ENCODE results near the gene PIGP. TPM values are rescaled to one million over a fixed set of nuclear protein-coding genes. Genes with fewer than 3 reads are reported as not detected.

The PIGP gene
- total RNA-seq, 2 donors from 2014 or later: 7.6 to 13.4 TPM

- DNase-seq (ENCODE audit: low spot score): no peak
- no peaks in the 10 kb centered on the region for H3K4me1 ChIP-seq (ENCODE audit: control insufficient read depth in 1 of 2, low read depth in 2 of 2)
- no peaks in the 10 kb centered on the region for H3K9me3 ChIP-seq
- no peak for TF ChIP-seq CTCF (IDR thresholded peaks at IDR 0.05)
- no peaks in the 10 kb centered on the region for H3K36me3 ChIP-seq
- H3K27ac ChIP-seq: no peak overlapping the region
- ATAC-seq (ENCODE audit: insufficient number of reproducible peaks, low FRiP score, low read depth): no peak
- no peak overlapping the region for H3K4me3 ChIP-seq
- peaks cover 4% of the 10 kb centered on the region for H3K27me3 ChIP-seq (replicated peaks; ENCODE audit: insufficient read depth)
These were observed 54.8 kb downstream of the PIGP start for GRCh38 chr21:37017951-37018679.

Other genes with a start within 250 kb of the PIGP start
- 10 to 100 TPM; 17.5 to 29.3 TPM for gene HLCS, start 106.4 kb downstream of the PIGP start, total RNA-seq
- not detected for gene RIPPLY3, start 66.4 kb downstream of the PIGP start, total RNA-seq
- gene TTC3, start 183 bp upstream of the PIGP start, total RNA-seq: 100 to 1,000 TPM in 1 of 2 donors, 10 to 100 TPM in 1; 85.2 to 115 TPM
- 100 to 1,000 TPM in 1 of 2 donors, 10 to 100 TPM in 1; 73.5 to 102 TPM for gene VPS26C, start 194.3 kb upstream of the PIGP start, total RNA-seq